Measurements from ENCODE around the gene NFYA. TPM values are rescaled to one million over a fixed set of nuclear protein-coding genes. Genes with fewer than 3 reads are reported as not detected.

Gene NFYA
- total RNA-seq, 1 donor from 2014 or later, result 47.9 TPM

DNA sequence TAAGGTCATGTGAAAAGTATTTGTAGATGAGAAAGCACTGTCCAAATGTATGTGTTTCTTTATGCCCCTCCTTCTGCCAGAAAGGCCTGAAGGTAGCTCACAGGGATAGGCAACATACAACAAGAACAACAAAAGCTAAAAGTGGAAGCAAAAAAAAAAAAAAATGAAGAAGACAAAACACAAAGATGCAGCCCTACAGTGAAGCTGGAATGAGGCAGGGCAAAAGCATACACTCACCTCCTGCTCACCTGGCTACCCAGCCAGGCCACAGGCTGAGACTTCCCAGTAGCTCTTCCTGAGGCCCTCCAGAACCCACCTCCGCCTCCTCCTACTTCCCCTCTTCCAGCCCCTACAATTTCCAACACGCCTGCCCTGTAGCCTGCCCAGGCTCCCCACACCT lies 36.2 kb upstream of the NFYA start:
- Histone ChIP-seq H3K4me3 (no peak overlapping the region), H3K27ac (no peak overlapping the region), H3K36me3 (no peaks in the 10 kb centered on the region), H3K9me3 (ENCODE audit: low read depth) (no peaks in the 10 kb centered on the region), H4K20me1 (ENCODE audit: low read depth) (no peaks in the 10 kb centered on the region), H3K27me3 (no peaks in the 10 kb centered on the region), H2AFZ (replicated peaks) (no peak overlapping the region), H3K4me2 (no peak overlapping the region), H3F3A (ENCODE audit: low read depth) (no peaks in the 10 kb centered on the region), H3K4me1 (peaks cover 4% of the 10 kb centered on the region), H3K9ac (no peak overlapping the region), H3K79me2 (ENCODE audit: low read depth) (no peaks in the 10 kb centered on the region)
- H3K27ac Mint-ChIP-seq, result no peak overlapping the region
- H3K4me3 Mint-ChIP-seq, result no peak overlapping the region
- no peak for DNase-seq (ENCODE audit: low spot score)
- no peaks in the 10 kb centered on the region for H3K9me3 Mint-ChIP-seq
- TF ChIP-seq EZH2phosphoT487 (IDR thresholded peaks at IDR 0.05), result no peak
- no peak for TF ChIP-seq EZH2 (IDR thresholded peaks at IDR 0.05)
- TF ChIP-seq, protein P1, sequence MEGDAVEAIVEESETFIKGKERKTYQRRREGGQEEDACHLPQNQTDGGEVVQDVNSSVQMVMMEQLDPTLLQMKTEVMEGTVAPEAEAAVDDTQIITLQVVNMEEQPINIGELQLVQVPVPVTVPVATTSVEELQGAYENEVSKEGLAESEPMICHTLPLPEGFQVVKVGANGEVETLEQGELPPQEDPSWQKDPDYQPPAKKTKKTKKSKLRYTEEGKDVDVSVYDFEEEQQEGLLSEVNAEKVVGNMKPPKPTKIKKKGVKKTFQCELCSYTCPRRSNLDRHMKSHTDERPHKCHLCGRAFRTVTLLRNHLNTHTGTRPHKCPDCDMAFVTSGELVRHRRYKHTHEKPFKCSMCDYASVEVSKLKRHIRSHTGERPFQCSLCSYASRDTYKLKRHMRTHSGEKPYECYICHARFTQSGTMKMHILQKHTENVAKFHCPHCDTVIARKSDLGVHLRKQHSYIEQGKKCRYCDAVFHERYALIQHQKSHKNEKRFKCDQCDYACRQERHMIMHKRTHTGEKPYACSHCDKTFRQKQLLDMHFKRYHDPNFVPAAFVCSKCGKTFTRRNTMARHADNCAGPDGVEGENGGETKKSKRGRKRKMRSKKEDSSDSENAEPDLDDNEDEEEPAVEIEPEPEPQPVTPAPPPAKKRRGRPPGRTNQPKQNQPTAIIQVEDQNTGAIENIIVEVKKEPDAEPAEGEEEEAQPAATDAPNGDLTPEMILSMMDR (IDR thresholded peaks at IDR 0.05), result no peak
- peaks cover 3% of the 10 kb centered on the region for H3K27me3 Mint-ChIP-seq (ENCODE audit: insufficient read depth, low read depth)
- peaks cover 8% of the 10 kb centered on the region for H3K4me1 Mint-ChIP-seq
- H3K36me3 Mint-ChIP-seq, result peaks cover 1% of the 10 kb centered on the region

DNA sequence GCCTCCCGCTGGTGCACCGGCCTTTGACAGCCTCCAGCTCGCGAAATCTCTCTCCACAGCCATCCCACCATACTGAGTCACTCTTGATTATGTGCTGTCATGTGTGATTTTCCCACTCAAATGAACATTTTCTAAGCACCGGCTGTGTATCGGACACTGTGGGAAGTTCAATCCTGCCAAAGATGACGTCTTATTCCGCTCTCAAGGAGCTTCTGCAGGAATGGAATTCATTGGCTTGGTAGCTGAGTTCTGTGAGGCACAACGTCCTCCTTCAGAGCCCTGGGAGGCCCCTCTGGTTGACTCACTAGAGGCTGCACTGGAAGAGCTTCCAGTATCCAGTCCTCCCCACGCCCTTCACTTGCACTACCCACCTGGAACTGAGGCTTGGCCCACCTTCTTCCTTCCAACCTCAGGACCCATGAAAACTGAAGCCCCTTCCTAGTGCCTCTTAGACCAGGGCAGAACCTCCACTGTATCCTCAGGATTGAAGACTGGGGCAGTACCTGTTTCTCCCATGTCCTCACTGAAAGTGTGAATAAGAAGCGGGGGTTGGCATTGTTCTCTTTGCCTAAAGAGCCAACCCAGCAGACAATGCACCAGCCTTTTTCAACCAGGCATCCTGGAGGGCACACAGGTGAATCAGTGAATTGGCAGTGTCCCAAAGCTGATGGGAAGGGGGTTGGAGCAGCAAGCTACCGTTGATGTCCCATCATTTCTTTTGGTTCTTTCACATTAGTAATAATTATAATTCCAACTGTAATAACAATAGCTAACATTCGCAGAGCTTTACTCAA lies 35.5 kb upstream of the NFYA start:
- H3K27ac Mint-ChIP-seq, result no peak overlapping the region

DNA sequence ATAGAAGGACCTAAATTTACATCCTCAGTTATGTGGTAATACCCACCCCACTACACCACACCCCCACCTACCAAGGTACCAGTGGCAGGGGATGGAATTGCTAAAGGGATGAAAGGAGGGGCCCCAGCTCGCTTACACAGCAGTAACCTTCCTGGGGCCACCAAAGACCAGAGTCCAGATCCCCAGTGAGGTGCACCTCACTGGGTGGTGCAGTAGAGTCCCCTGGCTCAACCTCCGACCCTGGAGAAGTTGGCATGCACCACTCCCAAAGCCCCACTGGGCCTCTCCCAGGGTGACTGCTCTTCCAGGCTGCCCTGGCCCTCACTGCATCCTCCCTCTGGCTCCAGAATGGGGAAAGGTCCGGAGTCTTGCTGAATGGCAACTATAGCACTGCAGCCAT lies 34.6 kb upstream of the NFYA start:
- Histone ChIP-seq H3K27ac (no peak overlapping the region), H3K9me3 (ENCODE audit: low read depth) (no peaks in the 10 kb centered on the region), H3K9ac (no peak overlapping the region), H2AFZ (replicated peaks) (no peak overlapping the region), H3K27me3 (no peaks in the 10 kb centered on the region), H3F3A (ENCODE audit: low read depth) (no peaks in the 10 kb centered on the region), H3K4me3 (no peak overlapping the region), H3K4me1 (peaks cover 4% of the 10 kb centered on the region), H3K4me2 (no peak overlapping the region), H3K79me2 (ENCODE audit: low read depth) (no peaks in the 10 kb centered on the region), H4K20me1 (ENCODE audit: low read depth) (no peaks in the 10 kb centered on the region), H3K36me3 (no peaks in the 10 kb centered on the region)
- Mint-ChIP-seq H3K27ac (no peak overlapping the region), H3K4me3 (no peak overlapping the region), H3K36me3 (peaks cover under 1% of the 10 kb centered on the region), H3K27me3 (ENCODE audit: insufficient read depth, low read depth) (peaks cover 6% of the 10 kb centered on the region), H3K4me1 (peaks cover 8% of the 10 kb centered on the region), H3K9me3 (no peaks in the 10 kb centered on the region)
- TF ChIP-seq, protein P1 (IDR thresholded peaks at IDR 0.05), result no peak
- no peak for TF ChIP-seq EZH2 (IDR thresholded peaks at IDR 0.05)
- no peak for TF ChIP-seq EZH2phosphoT487 (IDR thresholded peaks at IDR 0.05)
- DNase-seq (ENCODE audit: low spot score), result no peak

More for the DNA sequence above, 35.5 kb upstream of the NFYA start:
- Histone ChIP-seq H3K27ac (no peak overlapping the region), H3K9ac (no peak overlapping the region), H3K79me2 (ENCODE audit: low read depth) (no peaks in the 10 kb centered on the region), H4K20me1 (ENCODE audit: low read depth) (no peaks in the 10 kb centered on the region), H3K4me1 (peaks cover 4% of the 10 kb centered on the region), H2AFZ (replicated peaks) (no peak overlapping the region), H3K9me3 (ENCODE audit: low read depth) (no peaks in the 10 kb centered on the region), H3K4me3 (no peak overlapping the region), H3K36me3 (no peaks in the 10 kb centered on the region), H3F3A (ENCODE audit: low read depth) (no peaks in the 10 kb centered on the region), H3K4me2 (no peak overlapping the region), H3K27me3 (no peaks in the 10 kb centered on the region)
- DNase-seq (ENCODE audit: low spot score), result no peak
- TF ChIP-seq EZH2phosphoT487 (IDR thresholded peaks at IDR 0.05) (no peak), EZH2 (IDR thresholded peaks at IDR 0.05) (no peak)
- TF ChIP-seq, protein P1 (IDR thresholded peaks at IDR 0.05), result no peak
- Mint-ChIP-seq H3K9me3 (no peaks in the 10 kb centered on the region), H3K4me1 (peaks cover 8% of the 10 kb centered on the region), H3K36me3 (peaks cover 1% of the 10 kb centered on the region), H3K4me3 (no peak overlapping the region), H3K27me3 (ENCODE audit: insufficient read depth, low read depth) (peaks cover 6% of the 10 kb centered on the region)
